Ovary (tissue), 9 donors: ENCODE measurements around the gene TSHZ3. TPM values are rescaled to one million over a fixed set of nuclear protein-coding genes. Genes with fewer than 3 reads are reported as not detected.

Source experiments
- DNase-seq, 5 donors: peaks; one replicate each; pipeline ENCODE4 v3.0.0-alpha.2; 2019 to 2020
- H3K27ac ChIP-seq, 2 donors: fragments of 200-600 bp; one replicate each; pipeline versions ENCODE4 v1.5.1 to v1.8.0; 2019 to 2022
- H3K27me3 ChIP-seq: fragments of 200-600 bp; one replicate; pipeline ENCODE4 v1.8.0; 2022
- H3K36me3 ChIP-seq: fragments of 200-600 bp; sonication (generic); one replicate; pipeline ENCODE4 v1.5.1; 2019
- H3K4me1 ChIP-seq: one replicate; pipeline ENCODE4 v1.8.1; 2013; ENCODE audit warnings: mild to moderate bottlenecking, moderate library complexity; ENCODE audit not compliant: insufficient read depth
- H3K4me3 ChIP-seq: fragments of 200-600 bp; sonication (generic); one replicate; pipeline ENCODE4 v1.5.1; 2017
- H3K9me3 ChIP-seq, 2 donors: fragments of 200-600 bp in 1 of 2; sonication (generic) in 1 of 2; one replicate each; pipeline versions ENCODE4 v1.5.1 to v1.8.1; 2013 to 2019; ENCODE audit warnings: mild to moderate bottlenecking in 1 of 2, moderate library complexity in 1 of 2
- EP300 ChIP-seq: sonication (generic); formaldehyde crosslinking; IDR thresholded peaks from one replicate; pipeline ENCODE4 v1.6.1; 2017; ENCODE audit warnings: antibody characterized with exemption
- POLR2A ChIP-seq: fragments of 450-650 bp; IDR thresholded peaks from one replicate; pipeline ENCODE4 v1.6.1; 2017; ENCODE audit warnings: antibody characterized with exemption, mild to moderate bottlenecking, moderate library complexity
- WGBS, 3 donors: extraction: QIAGEN DNeasy Blood & Tissue Kit in 1 of 3; methylation state at CpG; one replicate each; pipeline versions ENCODE4 v1.1.5 to v1.1.7; 2013 to 2017; 5-methylcytosine and 5-hydroxymethylcytosine counted together
- intact Hi-C, 4 donors: fragments of 100-400 bp; cut with DNase I; formaldehyde crosslinking; loops; one replicate each; pipeline versions ENCODE4 v1.11.0 to v1.15.1; 2022 to 2023
- polyA plus RNA-seq, 2 donors: library from polyadenylated mRNA; stranded (reverse); fragments of 200-250 nt in 1 of 2; fragments of 350-450 nt in 1 of 2; fragmentation: Illumina TruSeq in 1 of 2; extraction: RNeasy Lipid Tissue Mini Kit (QIAGEN cat#74804) in 1 of 2; gene quantifications; one replicate each; pipeline ENCODE4 v1.2.3, GENCODE V29; 2013 to 2014
- total RNA-seq, 7 donors: library from RNA; depleted of rRNA in 2 of 7; stranded (reverse); fragments of >200 nt in 2 of 7; fragmentation: NEBNext Ultra II Directional in 3 of 7; extraction: Animal tissue kit (Norgen Biotek cat#: 25700) in 3 of 7; gene quantifications; one replicate each; pipeline versions ENCODE4 v1.1.0 to v1.2.4, GENCODE V29; 2016 to 2023
- TF ChIP-seq, protein P1 (sequence below), 3 donors: fragments of 450-650 bp in 2 of 3; fragments of 200-600 bp in 1 of 3; IDR thresholded peaks; one replicate each; pipeline versions ENCODE4 v1.5.1 to v1.8.0; 2016 to 2022; ENCODE audit warnings: antibody characterized with exemption in 3 of 3, mild to moderate bottlenecking in 1 of 3
- donor health status: DM: no; HTN: no; CAD: no; lungs with moderate emphysema.
- donor health status: DM: no; HTN: no; CAD: no.
- donor health status: Bipolar disorder and iron deficiency.
- donor health status: DM: yes; HTN: yes; CAD: no.
- donor health status: DM: no; HTN: no; CAD: no.
- donor health status: DM: yes; HTN: yes; CAD: no.

TSHZ3 gene
- total and polyA plus RNA-seq, 9 donors: 23.3 to 107 (median 50.3) TPM

GRCh38 chr19:31274251-31275067 lies 74.8 kb downstream of the TSHZ3 start:
- peak overlapping the region in 1 of 2 donors; percentile 41 for H3K27ac ChIP-seq
- WGBS, 3 donors: 14 to 17% (median 15%) methylated on average over 19 of the region's 19 CpGs
- H3K27me3 ChIP-seq: no peaks in the 10 kb centered on the region
- DNase-seq: peak in 1 of 5 donors; percentile 58
- no peaks in the 10 kb centered on the region for H3K36me3 ChIP-seq
- H3K9me3 ChIP-seq: no peaks in the 10 kb centered on the region
- H3K4me1 ChIP-seq: peaks cover 4% of the 10 kb centered on the region
- no peak for TF ChIP-seq POLR2A
- TF ChIP-seq, protein P1, sequence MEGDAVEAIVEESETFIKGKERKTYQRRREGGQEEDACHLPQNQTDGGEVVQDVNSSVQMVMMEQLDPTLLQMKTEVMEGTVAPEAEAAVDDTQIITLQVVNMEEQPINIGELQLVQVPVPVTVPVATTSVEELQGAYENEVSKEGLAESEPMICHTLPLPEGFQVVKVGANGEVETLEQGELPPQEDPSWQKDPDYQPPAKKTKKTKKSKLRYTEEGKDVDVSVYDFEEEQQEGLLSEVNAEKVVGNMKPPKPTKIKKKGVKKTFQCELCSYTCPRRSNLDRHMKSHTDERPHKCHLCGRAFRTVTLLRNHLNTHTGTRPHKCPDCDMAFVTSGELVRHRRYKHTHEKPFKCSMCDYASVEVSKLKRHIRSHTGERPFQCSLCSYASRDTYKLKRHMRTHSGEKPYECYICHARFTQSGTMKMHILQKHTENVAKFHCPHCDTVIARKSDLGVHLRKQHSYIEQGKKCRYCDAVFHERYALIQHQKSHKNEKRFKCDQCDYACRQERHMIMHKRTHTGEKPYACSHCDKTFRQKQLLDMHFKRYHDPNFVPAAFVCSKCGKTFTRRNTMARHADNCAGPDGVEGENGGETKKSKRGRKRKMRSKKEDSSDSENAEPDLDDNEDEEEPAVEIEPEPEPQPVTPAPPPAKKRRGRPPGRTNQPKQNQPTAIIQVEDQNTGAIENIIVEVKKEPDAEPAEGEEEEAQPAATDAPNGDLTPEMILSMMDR (IDR thresholded peaks at IDR 0.05): no peak
- TF ChIP-seq EP300: no peak
- intact Hi-C loops: no loop called here
- H3K4me3 ChIP-seq: peak overlapping the region; percentile 2

- Histone ChIP-seq H3K27ac (no peak overlapping the region), H3K4me1 (peaks cover 4% of the 10 kb centered on the region), H3K27me3 (no peaks in the 10 kb centered on the region), H3K4me3 (no peak overlapping the region), H3K9me3 (no peaks in the 10 kb centered on the region), H3K36me3 (no peaks in the 10 kb centered on the region)
- TF ChIP-seq, protein P1 (IDR thresholded peaks at IDR 0.05): no peak
- intact Hi-C loops: no loop called here
- DNase-seq: peak in 1 of 5 donors; percentile 30
- 91 to 95% (median 94%) methylated on average over 15 of the region's 15 CpGs for WGBS, 3 donors
Observed at GRCh38 chr19:31272583-31273106, 76.6 kb downstream of the TSHZ3 start.

- no peaks in the 10 kb centered on the region for H3K36me3 ChIP-seq
- no peak for TF ChIP-seq POLR2A
- TF ChIP-seq, protein P1 (IDR thresholded peaks at IDR 0.05): no peak
- TF ChIP-seq EP300: no peak
- peaks cover 4% of the 10 kb centered on the region for H3K4me1 ChIP-seq
- 81 to 86% (median 86%) methylated on average over 12 of the region's 12 CpGs for whole genome bisulfite sequencing, 3 donors
- no peak overlapping the region for H3K4me3 ChIP-seq
- H3K9me3 ChIP-seq: no peaks in the 10 kb centered on the region
- H3K27ac ChIP-seq: no peak overlapping the region
- DNase-seq: no peak
- H3K27me3 ChIP-seq: no peaks in the 10 kb centered on the region
- intact Hi-C loops: no loop called here
Observed at GRCh38 chr19:31271306-31271911, 77.8 kb downstream of the TSHZ3 start.

DNA sequence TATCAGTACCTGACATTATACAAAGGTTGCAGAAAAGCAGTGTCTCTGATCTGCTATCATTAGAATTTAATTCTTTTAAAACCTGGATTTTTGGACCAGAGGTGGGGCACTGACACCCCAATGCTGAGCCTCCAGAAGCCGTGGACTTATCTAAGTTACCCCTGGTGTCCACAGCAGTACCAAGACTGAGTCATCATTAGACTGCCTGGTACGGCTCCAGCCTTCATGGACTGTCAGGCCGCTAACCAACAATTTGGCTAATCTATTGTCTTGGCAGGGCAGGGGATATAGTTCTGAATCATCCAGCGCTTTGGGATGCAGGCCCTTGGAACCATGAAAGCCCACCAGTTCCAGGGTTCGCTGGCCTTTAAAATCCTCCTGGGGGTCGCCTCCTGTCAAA lies 78.3 kb downstream of the TSHZ3 start:
- Histone ChIP-seq H3K4me1 (peaks cover 4% of the 10 kb centered on the region), H3K36me3 (no peaks in the 10 kb centered on the region), H3K27me3 (no peaks in the 10 kb centered on the region), H3K4me3 (no peak overlapping the region), H3K27ac (no peak overlapping the region), H3K9me3 (no peaks in the 10 kb centered on the region)
- WGBS, 3 donors: 70 to 75% (median 73%) methylated on average over 6 of the region's 6 CpGs
- DNase-seq: peak in 2 of 5 donors; percentile 41 to 53
- intact Hi-C loops: no loop called here
- no peak for TF ChIP-seq POLR2A
- no peak for TF ChIP-seq EP300
- TF ChIP-seq, protein P1 (IDR thresholded peaks at IDR 0.05): no peak
